ENCODE measurements around the gene THAP9.

DNA sequence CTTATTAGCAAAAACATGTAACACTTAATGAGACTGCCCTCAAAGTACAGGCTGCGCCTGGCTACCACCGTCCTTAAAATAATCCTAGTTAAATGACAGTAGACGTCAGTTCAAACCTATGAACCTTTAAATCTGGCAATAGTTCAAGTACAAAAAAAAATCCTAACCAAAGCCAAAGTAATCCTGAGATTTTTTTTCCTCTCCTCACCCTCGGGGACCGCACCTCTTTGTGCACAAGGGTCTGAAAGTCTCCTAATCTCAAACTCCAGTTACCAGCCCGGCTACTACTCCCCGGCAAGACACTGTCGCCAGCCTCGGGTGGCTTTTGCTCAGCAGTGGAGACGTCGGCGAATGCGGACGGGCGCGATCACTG lies 10.0 kb upstream of the THAP9 start:
- TF ChIP-seq, protein P1, sequence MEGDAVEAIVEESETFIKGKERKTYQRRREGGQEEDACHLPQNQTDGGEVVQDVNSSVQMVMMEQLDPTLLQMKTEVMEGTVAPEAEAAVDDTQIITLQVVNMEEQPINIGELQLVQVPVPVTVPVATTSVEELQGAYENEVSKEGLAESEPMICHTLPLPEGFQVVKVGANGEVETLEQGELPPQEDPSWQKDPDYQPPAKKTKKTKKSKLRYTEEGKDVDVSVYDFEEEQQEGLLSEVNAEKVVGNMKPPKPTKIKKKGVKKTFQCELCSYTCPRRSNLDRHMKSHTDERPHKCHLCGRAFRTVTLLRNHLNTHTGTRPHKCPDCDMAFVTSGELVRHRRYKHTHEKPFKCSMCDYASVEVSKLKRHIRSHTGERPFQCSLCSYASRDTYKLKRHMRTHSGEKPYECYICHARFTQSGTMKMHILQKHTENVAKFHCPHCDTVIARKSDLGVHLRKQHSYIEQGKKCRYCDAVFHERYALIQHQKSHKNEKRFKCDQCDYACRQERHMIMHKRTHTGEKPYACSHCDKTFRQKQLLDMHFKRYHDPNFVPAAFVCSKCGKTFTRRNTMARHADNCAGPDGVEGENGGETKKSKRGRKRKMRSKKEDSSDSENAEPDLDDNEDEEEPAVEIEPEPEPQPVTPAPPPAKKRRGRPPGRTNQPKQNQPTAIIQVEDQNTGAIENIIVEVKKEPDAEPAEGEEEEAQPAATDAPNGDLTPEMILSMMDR (IDR thresholded peaks at IDR 0.05; ENCODE audit: borderline replicate concordance, extremely low read depth, low read length, poor library complexity, severe bottlenecking): no peak
- no peak for TF ChIP-seq EZH2 (IDR thresholded peaks at IDR 0.05; ENCODE audit: borderline replicate concordance, low read depth, low read length, severe bottlenecking)

Data from DND-41 (cell line).